B cell (primary cell): Measurements from ENCODE around the gene GALNT10. TPM values are rescaled to one million over a fixed set of nuclear protein-coding genes. Genes with fewer than 3 reads are reported as not detected.

Experiments
- ATAC-seq: fragments of 200-7000 bp; cut with Tn5 transposase; one replicate; pipeline ENCODE4 v1.10.0; 2021; ENCODE audit warnings: low read depth, mild to moderate bottlenecking, moderate number of reproducible peaks, moderate library complexity
- CTCF ChIA-PET: fragments of 350-600 bp; sonication (Branson Sonifier 250); formaldehyde crosslinking; loops from one replicate; lab custom pipeline; 2021; ENCODE audit warnings: antibody characterized with exemption, inconsistent platforms; lab: Charles Lee
- POLR2A ChIA-PET: fragments of 350-600 bp; sonication (Branson Sonifier 250); formaldehyde crosslinking; loops from one replicate; lab custom pipeline; 2021; ENCODE audit warnings: antibody characterized with exemption; lab: Charles Lee
- DNase-seq: peaks from one replicate; pipeline ENCODE4 v3.0.0; 2013
- H2AFZ ChIP-seq: 2 replicates; pipeline ENCODE4 v1.6.1; 2012; ENCODE audit warnings: mild to moderate bottlenecking, low read depth, low read length; ENCODE audit not compliant: insufficient read depth, poor library complexity, severe bottlenecking
- H3K27ac ChIP-seq, 2 donors: 1 replicate in 1 of 2; 2 replicates in 1 of 2; pipeline ENCODE4 v1.5.1; 2012 to 2013; ENCODE audit warnings: low read length in 2 of 2, mild to moderate bottlenecking in 2 of 2, moderate library complexity in 1 of 2
- H3K27me3 ChIP-seq, 4 experiments: fragments of 200-600 bp in 1 of 4; sonication (generic) in 1 of 4; replicated peaks in 1 of 4; 1 replicate in 2 of 4; 2 replicates in 2 of 4; pipeline versions ENCODE4 v1.6.1 to v1.7.0; 2013 to 2016; ENCODE audit warnings: low read length in 3 of 4, mild to moderate bottlenecking in 2 of 4, mixed read lengths in 1 of 4, moderate library complexity in 1 of 4; ENCODE audit not compliant: insufficient read depth in 4 of 4, control insufficient read depth in 3 of 4; ENCODE audit errors: control extremely low read depth in 1 of 4
- H3K36me3 ChIP-seq, 2 experiments: replicated peaks in 1 of 2; 1 replicate in 1 of 2; 2 replicates in 1 of 2; pipeline versions ENCODE4 v1.6.1 to v1.7.1; 2013; ENCODE audit warnings: low read length in 1 of 2; ENCODE audit not compliant: insufficient read depth in 2 of 2, control insufficient read depth in 1 of 2; ENCODE audit errors: control extremely low read depth in 1 of 2, extremely low read depth in 1 of 2
- H3K4me1 ChIP-seq, 2 donors: fragments of 200-600 bp in 1 of 2; sonication (generic) in 1 of 2; 1 replicate in 1 of 2; 2 replicates in 1 of 2; pipeline versions ENCODE4 v1.5.1 to v1.6.1; 2013 to 2017; ENCODE audit warnings: low read length in 2 of 2; ENCODE audit not compliant: control insufficient read depth in 2 of 2, insufficient read depth in 2 of 2
- H3K4me2 ChIP-seq: replicated peaks from 2 replicates; pipeline ENCODE3; 2012; ENCODE audit warnings: mild to moderate bottlenecking, low read depth, low read length; ENCODE audit not compliant: poor library complexity, severe bottlenecking
- H3K4me3 ChIP-seq, 5 experiments: fragments of 200-600 bp in 1 of 5; sonication (generic) in 1 of 5; 1 replicate in 3 of 5; 2 replicates in 2 of 5; pipeline versions ENCODE4 v1.5.1 to v1.7.0; 2011 to 2016; ENCODE audit warnings: low read length in 4 of 5, mild to moderate bottlenecking in 4 of 5, low read depth in 2 of 5, control low read depth in 1 of 5, moderate library complexity in 1 of 5; ENCODE audit not compliant: insufficient read depth in 1 of 5; ENCODE audit errors: control extremely low read depth in 1 of 5, extremely low read depth in 1 of 5
- H3K79me2 ChIP-seq: fragments of 200-600 bp; sonication (generic); one replicate; pipeline ENCODE4 v1.6.0; 2016; ENCODE audit warnings: low read length; ENCODE audit not compliant: control insufficient read depth, insufficient read depth
- H3K9ac ChIP-seq: fragments of 200-600 bp; sonication (generic); 2 replicates; pipeline ENCODE4 v1.6.1; 2017; ENCODE audit warnings: mild to moderate bottlenecking, low read length, moderate library complexity
- H3K9me3 ChIP-seq, 3 donors: one replicate each; pipeline versions ENCODE4 v1.6.1 to v1.7.1; 2013; ENCODE audit warnings: low read length in 2 of 3; ENCODE audit not compliant: control insufficient read depth in 2 of 3, insufficient read depth in 1 of 3; ENCODE audit errors: control extremely low read depth in 1 of 3
- H4K20me1 ChIP-seq: 2 replicates; pipeline ENCODE4 v1.6.0; 2012; ENCODE audit warnings: mild to moderate bottlenecking, low read length; ENCODE audit not compliant: insufficient read depth, control insufficient read depth, poor library complexity, severe bottlenecking
- H3K27ac Mint-ChIP-seq: one replicate; pipeline ENCODE4 v1.8.0; 2021; ENCODE audit warnings: mixed read lengths
- H3K27me3 Mint-ChIP-seq: one replicate; pipeline ENCODE4 v1.8.0; 2021; ENCODE audit warnings: mixed read lengths
- H3K4me1 Mint-ChIP-seq: one replicate; pipeline ENCODE4 v1.8.0; 2021; ENCODE audit warnings: mixed read lengths
- H3K4me3 Mint-ChIP-seq: one replicate; pipeline ENCODE4 v1.8.0; 2021; ENCODE audit warnings: mixed read lengths
- H3K9me3 Mint-ChIP-seq: one replicate; pipeline ENCODE4 v1.8.0; 2022; ENCODE audit warnings: mixed read lengths; ENCODE audit not compliant: insufficient read depth
- EZH2 ChIP-seq: IDR thresholded peaks from 2 replicates; pipeline ENCODE4 v1.6.1; 2012; ENCODE audit warnings: borderline replicate concordance, low read depth, mild to moderate bottlenecking, moderate library complexity, low read length; ENCODE audit not compliant: insufficient read depth, poor library complexity, severe bottlenecking
- WGBS: methylation state at CpG from one replicate; pipeline ENCODE4 v1.1.5; 2013; ENCODE audit warnings: missing lambda C conversion rate; ENCODE audit not compliant: insufficient coverage; 5-methylcytosine and 5-hydroxymethylcytosine counted together
- intact Hi-C: fragments of 100-400 bp; cut with micrococcal nuclease; formaldehyde crosslinking; loops from one replicate; pipeline ENCODE4 v1.10.0; 2022
- polyA plus RNA-seq: library from polyadenylated mRNA; depleted of rRNA; stranded (reverse); fragments of >200 nt; gene quantifications from 2 replicates; pipeline ENCODE4 v1.2.3, GENCODE V29; 2012
- total RNA-seq, 2 donors: library from RNA; stranded (reverse); fragments of 120-200 nt in 1 of 2; gene quantifications; 1 replicate in 1 of 2; 2 replicates in 1 of 2; pipeline versions ENCODE4 v1.2.3 to v1.2.4, GENCODE V29; 2013 to 2022
- TF ChIP-seq, protein P1 (sequence below): fragments of 200-600 bp; IDR thresholded peaks from one replicate; pipeline ENCODE4 v1.8.0; 2022; ENCODE audit warnings: antibody characterized with exemption, mild to moderate bottlenecking

Gene GALNT10
- total and polyA plus RNA-seq, 2 donors (not counting 1 experiment from before 2014, with no cell fraction given), result 27.7 to 42.8 TPM

DNA sequence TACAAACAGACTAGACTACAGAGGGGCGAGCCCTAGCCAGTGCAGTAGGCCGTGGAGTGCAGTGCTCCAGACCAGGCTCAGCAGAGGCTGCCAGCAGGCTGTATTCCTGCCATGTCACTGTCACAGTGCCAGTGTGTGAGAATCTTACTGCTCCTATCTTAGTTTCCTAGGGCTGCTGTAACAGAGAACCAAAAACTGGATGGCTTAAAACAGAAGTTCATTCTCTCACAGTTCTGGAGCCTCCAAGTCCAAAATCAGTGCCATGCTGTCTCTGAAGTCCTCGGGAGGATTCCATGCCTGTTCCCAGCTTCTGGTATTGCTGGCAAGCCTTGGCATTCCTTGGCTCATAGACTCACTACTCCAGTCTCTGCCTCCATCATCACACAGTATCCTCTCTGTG, 180.3 kb downstream of the GALNT10 start:
- H3K4me3 ChIP-seq, result no peak overlapping the region
- no peak overlapping the region for H3K9ac ChIP-seq
- TF ChIP-seq, protein P1, sequence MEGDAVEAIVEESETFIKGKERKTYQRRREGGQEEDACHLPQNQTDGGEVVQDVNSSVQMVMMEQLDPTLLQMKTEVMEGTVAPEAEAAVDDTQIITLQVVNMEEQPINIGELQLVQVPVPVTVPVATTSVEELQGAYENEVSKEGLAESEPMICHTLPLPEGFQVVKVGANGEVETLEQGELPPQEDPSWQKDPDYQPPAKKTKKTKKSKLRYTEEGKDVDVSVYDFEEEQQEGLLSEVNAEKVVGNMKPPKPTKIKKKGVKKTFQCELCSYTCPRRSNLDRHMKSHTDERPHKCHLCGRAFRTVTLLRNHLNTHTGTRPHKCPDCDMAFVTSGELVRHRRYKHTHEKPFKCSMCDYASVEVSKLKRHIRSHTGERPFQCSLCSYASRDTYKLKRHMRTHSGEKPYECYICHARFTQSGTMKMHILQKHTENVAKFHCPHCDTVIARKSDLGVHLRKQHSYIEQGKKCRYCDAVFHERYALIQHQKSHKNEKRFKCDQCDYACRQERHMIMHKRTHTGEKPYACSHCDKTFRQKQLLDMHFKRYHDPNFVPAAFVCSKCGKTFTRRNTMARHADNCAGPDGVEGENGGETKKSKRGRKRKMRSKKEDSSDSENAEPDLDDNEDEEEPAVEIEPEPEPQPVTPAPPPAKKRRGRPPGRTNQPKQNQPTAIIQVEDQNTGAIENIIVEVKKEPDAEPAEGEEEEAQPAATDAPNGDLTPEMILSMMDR, result no peak
- TF ChIP-seq EZH2, result no peak
- WGBS, result 94% methylated on average over 3 of the region's 3 CpGs
- H3K27me3 ChIP-seq, result no peaks in the 10 kb centered on the region
- DNase-seq, result no peak
- H3K4me1 ChIP-seq, result no peaks in the 10 kb centered on the region
- H4K20me1 ChIP-seq, result no peaks in the 10 kb centered on the region
- no peaks in the 10 kb centered on the region for H3K9me3 ChIP-seq
- no peak overlapping the region for H3K4me3 Mint-ChIP-seq
- H3K27ac ChIP-seq, result no peak overlapping the region
- no peak overlapping the region for H3K4me2 ChIP-seq
- H3K27ac Mint-ChIP-seq, result no peak overlapping the region
- POLR2A ChIA-PET, result no interaction called here
- no peak overlapping the region for H2AFZ ChIP-seq
- no peaks in the 10 kb centered on the region for H3K9me3 Mint-ChIP-seq
- CTCF ChIA-PET, result no interaction called here
- H3K4me1 Mint-ChIP-seq, result no peaks in the 10 kb centered on the region
- no peaks in the 10 kb centered on the region for H3K27me3 Mint-ChIP-seq
- no peak for ATAC-seq
- intact Hi-C loops, result no loop called here
- peaks cover 6 to 36% of the 10 kb centered on the region in 2 experiments for H3K36me3 ChIP-seq
- no peaks in the 10 kb centered on the region for H3K79me2 ChIP-seq

DNA sequence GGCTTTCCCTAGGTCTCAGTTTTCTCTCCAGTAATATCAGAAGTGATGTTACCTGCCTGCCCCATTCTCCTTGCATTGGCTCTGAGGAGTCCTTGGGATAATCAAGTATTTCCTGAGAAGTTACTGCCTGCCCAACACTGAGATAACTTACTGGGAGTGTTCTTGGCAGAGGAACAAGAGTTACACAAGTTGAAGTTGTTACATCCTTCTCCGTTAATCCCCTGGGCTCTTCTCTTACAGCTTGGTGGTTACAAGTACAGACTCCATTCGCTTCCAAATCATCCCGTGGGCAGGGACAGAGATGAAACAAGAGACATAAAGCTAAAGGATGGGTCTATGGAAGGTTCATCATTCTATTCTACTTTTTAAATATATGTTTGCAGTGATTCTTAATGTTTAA, 181.2 kb downstream of the GALNT10 start:
- 100% methylated on average over 1 of the region's 3 CpGs for WGBS
- CTCF ChIA-PET, result no interaction called here

More for the DNA sequence above, 181.2 kb downstream of the GALNT10 start:
- Histone ChIP-seq H4K20me1 (no peaks in the 10 kb centered on the region), H3K4me2 (no peak overlapping the region), H3K9me3 (no peaks in the 10 kb centered on the region), H3K27ac (no peak overlapping the region), H3K36me3 (peaks cover 6 to 45% of the 10 kb centered on the region in 2 experiments), H3K4me1 (no peaks in the 10 kb centered on the region), H3K79me2 (no peaks in the 10 kb centered on the region), H2AFZ (no peak overlapping the region), H3K4me3 (no peak overlapping the region), H3K27me3 (no peaks in the 10 kb centered on the region), H3K9ac (no peak overlapping the region)
- intact Hi-C loops, result no loop called here
- Mint-ChIP-seq H3K4me3 (no peak overlapping the region), H3K27me3 (no peaks in the 10 kb centered on the region), H3K27ac (no peak overlapping the region), H3K9me3 (no peaks in the 10 kb centered on the region), H3K4me1 (no peaks in the 10 kb centered on the region)
- no peak for ATAC-seq
- POLR2A ChIA-PET, result no interaction called here
- no peak for DNase-seq
- TF ChIP-seq, protein P1, result no peak
- no peak for TF ChIP-seq EZH2
